Measurements from ENCODE around the gene GALM. TPM values are rescaled to one million over a fixed set of nuclear protein-coding genes. Genes with fewer than 3 reads are reported as not detected.
"Not testable (repeated sequence)": the region's sequence is repeated elsewhere in the genome, so short reads cannot be mapped to it uniquely, and the experiment has no call there.

GALM gene
- total RNA-seq, 1 experiment from 2014 or later, result 9.1 TPM

DNA sequence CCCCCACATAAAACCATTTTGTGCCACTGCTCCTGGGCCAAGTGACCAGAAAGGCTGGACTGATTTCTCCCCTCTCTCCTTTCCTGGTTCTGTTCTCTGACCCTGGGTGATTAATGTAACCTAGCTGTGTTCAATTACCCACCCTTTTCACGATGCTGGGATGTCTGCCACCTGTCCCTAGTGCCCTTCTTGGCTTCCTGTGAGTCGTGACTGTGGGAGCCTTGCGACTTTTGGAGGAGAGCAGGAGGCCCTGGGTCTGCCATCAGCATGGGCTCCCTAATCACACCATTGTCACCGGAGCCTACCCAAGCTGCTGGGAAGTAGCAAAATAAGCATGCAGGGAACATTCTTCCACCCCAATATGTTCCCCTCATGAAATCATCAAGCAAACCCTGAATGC, 47.0 kb downstream of the GALM start:
- Mint-ChIP-seq H3K4me1 (ENCODE audit: low read depth, unreplicated experiment) (no peaks in the 10 kb centered on the region), H3K36me3 (ENCODE audit: insufficient read depth, unreplicated experiment) (no peaks in the 10 kb centered on the region), H3K27ac (ENCODE audit: unreplicated experiment) (no peak overlapping the region), H3K9me3 (ENCODE audit: low read depth, unreplicated experiment) (peaks cover 3% of the 10 kb centered on the region), H3K4me3 (ENCODE audit: low read depth, unreplicated experiment) (no peak overlapping the region), H3K27me3 (ENCODE audit: unreplicated experiment) (no peaks in the 10 kb centered on the region)
- CTCF ChIA-PET, result no interaction called here
- intact Hi-C loops (cut with micrococcal nuclease; ENCODE audit: unreplicated experiment), result no loop called here
- no TSS peak for BruUV-seq (replicated peaks)
- no peak for DNase-seq
- TF ChIP-seq, protein P1, sequence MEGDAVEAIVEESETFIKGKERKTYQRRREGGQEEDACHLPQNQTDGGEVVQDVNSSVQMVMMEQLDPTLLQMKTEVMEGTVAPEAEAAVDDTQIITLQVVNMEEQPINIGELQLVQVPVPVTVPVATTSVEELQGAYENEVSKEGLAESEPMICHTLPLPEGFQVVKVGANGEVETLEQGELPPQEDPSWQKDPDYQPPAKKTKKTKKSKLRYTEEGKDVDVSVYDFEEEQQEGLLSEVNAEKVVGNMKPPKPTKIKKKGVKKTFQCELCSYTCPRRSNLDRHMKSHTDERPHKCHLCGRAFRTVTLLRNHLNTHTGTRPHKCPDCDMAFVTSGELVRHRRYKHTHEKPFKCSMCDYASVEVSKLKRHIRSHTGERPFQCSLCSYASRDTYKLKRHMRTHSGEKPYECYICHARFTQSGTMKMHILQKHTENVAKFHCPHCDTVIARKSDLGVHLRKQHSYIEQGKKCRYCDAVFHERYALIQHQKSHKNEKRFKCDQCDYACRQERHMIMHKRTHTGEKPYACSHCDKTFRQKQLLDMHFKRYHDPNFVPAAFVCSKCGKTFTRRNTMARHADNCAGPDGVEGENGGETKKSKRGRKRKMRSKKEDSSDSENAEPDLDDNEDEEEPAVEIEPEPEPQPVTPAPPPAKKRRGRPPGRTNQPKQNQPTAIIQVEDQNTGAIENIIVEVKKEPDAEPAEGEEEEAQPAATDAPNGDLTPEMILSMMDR (IDR thresholded peaks at IDR 0.05; ENCODE audit: unreplicated experiment), result no peak

DNA sequence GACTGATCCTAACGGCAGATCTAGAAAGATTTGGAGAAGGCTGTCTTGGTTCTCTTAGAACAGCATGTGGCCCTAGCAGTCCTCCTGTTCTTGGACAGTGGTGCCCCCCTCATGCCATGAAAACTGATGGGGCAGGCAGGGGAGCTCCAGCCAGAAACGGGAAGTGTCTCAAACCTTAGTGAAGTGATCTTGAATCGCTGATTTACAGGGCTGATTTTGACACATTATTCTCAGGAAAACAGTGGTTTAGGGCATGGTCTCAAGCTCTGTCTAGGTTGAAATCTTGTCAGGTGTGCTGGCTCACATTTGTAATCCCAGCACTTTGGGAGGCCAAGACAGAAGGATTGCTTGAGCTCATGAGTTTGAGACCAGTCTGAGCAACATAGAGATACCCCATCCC, 47.4 kb downstream of the GALM start:
- H3K4me1 Mint-ChIP-seq (ENCODE audit: low read depth, unreplicated experiment), result no peaks in the 10 kb centered on the region
- H3K27ac Mint-ChIP-seq (ENCODE audit: unreplicated experiment), result no peak overlapping the region
- no peak overlapping the region for H3K4me3 Mint-ChIP-seq (ENCODE audit: low read depth, unreplicated experiment)
- intact Hi-C loops (cut with micrococcal nuclease; ENCODE audit: unreplicated experiment), result no loop called here
- CTCF ChIA-PET, result no interaction called here
- DNase-seq, result no peak
- TF ChIP-seq, protein P1 (IDR thresholded peaks at IDR 0.05; ENCODE audit: unreplicated experiment), result no peak
- peaks cover 3% of the 10 kb centered on the region for H3K9me3 Mint-ChIP-seq (ENCODE audit: low read depth, unreplicated experiment)
- no peaks in the 10 kb centered on the region for H3K27me3 Mint-ChIP-seq (ENCODE audit: unreplicated experiment)
- no TSS peak for BruUV-seq (replicated peaks)
- no peaks in the 10 kb centered on the region for H3K36me3 Mint-ChIP-seq (ENCODE audit: insufficient read depth, unreplicated experiment)

DNA sequence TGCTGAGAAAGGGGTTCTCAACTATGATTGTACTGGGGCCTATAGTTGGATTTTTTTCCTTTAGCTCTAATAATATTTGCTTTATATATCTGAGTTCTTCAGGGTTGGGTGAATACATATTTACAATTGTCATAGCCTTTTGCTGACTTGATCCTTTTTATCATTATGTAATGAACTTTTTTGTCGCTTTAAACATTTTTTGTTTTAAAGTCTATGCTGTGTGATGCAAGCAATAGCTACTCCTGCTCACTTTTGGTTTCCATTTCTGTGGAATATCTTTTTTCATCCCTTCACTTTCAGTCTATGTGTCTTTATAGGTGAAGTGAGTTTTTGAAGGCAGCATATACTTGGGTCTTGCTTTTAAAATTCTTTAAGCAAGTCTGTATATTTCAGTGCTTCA, 49.0 kb downstream of the GALM start:
- BruUV-seq (replicated peaks); H3K27me3 Mint-ChIP-seq (ENCODE audit: unreplicated experiment); H3K36me3 Mint-ChIP-seq (ENCODE audit: insufficient read depth, unreplicated experiment); CTCF ChIA-PET; H3K4me3 Mint-ChIP-seq (ENCODE audit: low read depth, unreplicated experiment); H3K27ac Mint-ChIP-seq (ENCODE audit: unreplicated experiment); H3K4me1 Mint-ChIP-seq (ENCODE audit: low read depth, unreplicated experiment); DNase-seq; H3K9me3 Mint-ChIP-seq (ENCODE audit: low read depth, unreplicated experiment); intact Hi-C loops (cut with micrococcal nuclease; ENCODE audit: unreplicated experiment): not testable (repeated sequence)

DNA sequence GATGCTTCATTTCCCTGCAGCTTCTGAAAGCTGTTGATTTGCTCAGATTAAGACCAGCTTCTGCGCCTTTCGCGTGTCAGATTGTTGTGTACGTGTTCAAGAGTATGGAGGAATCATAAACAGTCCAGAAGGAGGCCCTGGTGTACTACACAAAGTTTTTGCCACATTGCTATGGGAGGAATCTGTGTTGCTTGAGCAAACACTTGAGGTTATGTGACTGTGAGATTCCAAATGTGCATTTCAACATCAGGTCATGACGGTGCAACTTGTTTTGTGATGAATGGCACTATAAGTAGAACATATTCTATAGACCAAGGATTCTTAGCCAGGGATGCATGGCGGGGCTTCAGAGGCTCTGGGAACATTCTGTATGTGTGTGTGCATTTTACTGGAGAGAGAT, 50.3 kb downstream of the GALM start:
- peaks cover 3% of the 10 kb centered on the region for H3K9me3 Mint-ChIP-seq (ENCODE audit: low read depth, unreplicated experiment)

DNA sequence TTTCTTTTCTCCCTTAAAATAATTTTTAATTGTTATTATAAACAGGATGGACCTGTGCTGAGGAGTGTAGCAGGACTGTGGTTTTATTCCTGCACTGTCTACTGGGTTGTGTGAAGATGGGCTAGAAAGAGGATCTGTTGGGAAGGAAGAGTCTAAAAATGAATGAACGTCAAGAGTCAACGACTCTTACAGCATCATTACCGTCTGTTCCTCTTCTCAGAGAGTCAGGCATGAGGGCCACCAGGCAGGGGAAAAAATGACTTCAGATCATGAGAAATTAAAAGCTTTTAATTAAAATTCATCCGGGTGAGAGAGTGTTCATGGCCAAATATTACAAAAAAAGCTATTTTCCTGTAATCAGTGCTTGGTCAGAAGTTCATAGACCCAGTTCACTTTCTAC, 52.7 kb downstream of the GALM start:
- no peak for DNase-seq
- CTCF ChIA-PET, result no interaction called here
- H3K36me3 Mint-ChIP-seq (ENCODE audit: insufficient read depth, unreplicated experiment), result no peaks in the 10 kb centered on the region
- H3K4me1 Mint-ChIP-seq (ENCODE audit: low read depth, unreplicated experiment), result peaks cover 18% of the 10 kb centered on the region
- no peak overlapping the region for H3K4me3 Mint-ChIP-seq (ENCODE audit: low read depth, unreplicated experiment)
- no TSS peak for BruUV-seq (replicated peaks)
- H3K9me3 Mint-ChIP-seq (ENCODE audit: low read depth, unreplicated experiment), result no peaks in the 10 kb centered on the region
- TF ChIP-seq, protein P1 (IDR thresholded peaks at IDR 0.05; ENCODE audit: unreplicated experiment), result no peak
- H3K27ac Mint-ChIP-seq (ENCODE audit: unreplicated experiment), result no peak overlapping the region
- intact Hi-C loops (cut with micrococcal nuclease; ENCODE audit: unreplicated experiment), result no loop called here
- no peaks in the 10 kb centered on the region for H3K27me3 Mint-ChIP-seq (ENCODE audit: unreplicated experiment)

More for the DNA sequence above, 50.3 kb downstream of the GALM start:
- no peak overlapping the region for H3K4me3 Mint-ChIP-seq (ENCODE audit: low read depth, unreplicated experiment)
- BruUV-seq (replicated peaks), result no TSS peak
- intact Hi-C loops (cut with micrococcal nuclease; ENCODE audit: unreplicated experiment), result no loop called here
- no peak overlapping the region for H3K27ac Mint-ChIP-seq (ENCODE audit: unreplicated experiment)
- no peaks in the 10 kb centered on the region for H3K36me3 Mint-ChIP-seq (ENCODE audit: insufficient read depth, unreplicated experiment)
- H3K27me3 Mint-ChIP-seq (ENCODE audit: unreplicated experiment), result no peaks in the 10 kb centered on the region
- CTCF ChIA-PET, result no interaction called here
- TF ChIP-seq, protein P1 (IDR thresholded peaks at IDR 0.05; ENCODE audit: unreplicated experiment), result no peak
- peaks cover 12% of the 10 kb centered on the region for H3K4me1 Mint-ChIP-seq (ENCODE audit: low read depth, unreplicated experiment)
- no peak for DNase-seq

All from Calu3 (cell line).